Right ventricle myocardium inferior (tissue), 1 donor: ENCODE measurements around the gene CYP4Z1. TPM values are rescaled to one million over a fixed set of nuclear protein-coding genes. Genes with fewer than 3 reads are reported as not detected.

Experiments
- total RNA-seq: library from RNA; stranded (reverse); fragmentation: NEBNext Ultra II Directional; extraction: Animal tissue kit (Norgen Biotek cat#: 25700); gene quantifications from one replicate; pipeline ENCODE4 v1.2.1, GENCODE V29; 2021
- donor health status: DM: no; HTN: yes; CAD: no; lungs with severe emphysema.

Gene CYP4Z1
- total RNA-seq, 1 donor from 2014 or later, result 0.97 TPM

Other genes starting within 250 kb of the CYP4Z1 start
- gene CYP4A11, start 125.8 kb upstream of the CYP4Z1 start, total RNA-seq, result not detected
- 1.5 TPM for gene CYP4X1, start 43.6 kb upstream of the CYP4Z1 start, total RNA-seq
- gene CYP4A22, start 70.2 kb downstream of the CYP4Z1 start, total RNA-seq, result not detected
- gene PDZK1IP1, start 122.8 kb downstream of the CYP4Z1 start, total RNA-seq, result not detected
- gene TAL1, start 165.0 kb downstream of the CYP4Z1 start, total RNA-seq, result 3.5 TPM
- 0.73 TPM for gene STIL, start 246.9 kb downstream of the CYP4Z1 start, total RNA-seq